Adrenal gland (tissue), 5 donors: Measurements from ENCODE around the gene ZSWIM4.

Experiments used
- CTCF ChIP-seq, 6 experiments: fragments of 450-650 bp in 4 of 6; fragments of 200-600 bp in 2 of 6; sonication (generic) in 1 of 6; IDR thresholded peaks; 1 replicate in 5 of 6; 2 replicates in 1 of 6; pipeline versions ENCODE4 v1.5.1 to v1.8.0; 2016 to 2021; ENCODE audit warnings: antibody characterized with exemption in 6 of 6, mild to moderate bottlenecking in 2 of 6, moderate library complexity in 1 of 6
- POLR2A ChIP-seq, 2 donors: fragments of 450-650 bp; IDR thresholded peaks; one replicate each; pipeline ENCODE4 v1.6.1; 2017; ENCODE audit warnings: antibody characterized with exemption in 2 of 2, mild to moderate bottlenecking in 2 of 2, moderate library complexity in 1 of 2
- donor health status: DM: no; HTN: no; CAD: no.

GRCh38 chr19:13764821-13765394 is 30.3 kb upstream of the ZSWIM4 start:
- TF ChIP-seq CTCF (IDR thresholded peaks at IDR 0.05), result no peak
- TF ChIP-seq POLR2A (IDR thresholded peaks at IDR 0.05), result no peak
